H9 (cell line): Measurements from ENCODE around the gene NANOS3. TPM values are rescaled to one million over a fixed set of nuclear protein-coding genes. Genes with fewer than 3 reads are reported as not detected.

ENCODE experiments used
- DNase-seq: peaks from one replicate; pipeline ENCODE4 v3.0.0-alpha.2; 2017
- H2AFZ ChIP-seq: one replicate; pipeline ENCODE4 v1.6.1; 2013; ENCODE audit warnings: mild to moderate bottlenecking, low read length, control low read depth, moderate library complexity
- H2AK5ac ChIP-seq: 2 replicates; pipeline ENCODE4 v1.6.1; 2013; ENCODE audit warnings: low read length, control low read depth, mixed read lengths; ENCODE audit not compliant: insufficient read length
- H2BK120ac ChIP-seq: one replicate; pipeline ENCODE4 v1.6.1; 2013; ENCODE audit warnings: low read depth, mild to moderate bottlenecking, low read length, control low read depth, inconsistent platforms; ENCODE audit not compliant: poor library complexity, severe bottlenecking
- H2BK12ac ChIP-seq: 2 replicates; pipeline ENCODE4 v1.6.1; 2013; ENCODE audit warnings: low read length, control low read depth, mixed read lengths, low read depth; ENCODE audit not compliant: insufficient read length
- H2BK15ac ChIP-seq: 2 replicates; pipeline ENCODE4 v1.6.1; 2013; ENCODE audit warnings: low read depth, low read length, control low read depth
- H2BK20ac ChIP-seq: one replicate; pipeline ENCODE4 v1.6.1; 2013; ENCODE audit warnings: low read depth, mild to moderate bottlenecking, low read length, control low read depth, inconsistent platforms; ENCODE audit not compliant: poor library complexity, severe bottlenecking
- H2BK5ac ChIP-seq: 2 replicates; pipeline ENCODE4 v1.6.1; 2013; ENCODE audit warnings: low read length, control low read depth, mixed read lengths; ENCODE audit not compliant: insufficient read length
- H3K14ac ChIP-seq: 2 replicates; pipeline ENCODE4 v1.6.1; 2013; ENCODE audit warnings: low read length, control low read depth; ENCODE audit not compliant: insufficient read depth
- H3K18ac ChIP-seq: 2 replicates; pipeline ENCODE4 v1.6.1; 2013; ENCODE audit warnings: low read depth, mild to moderate bottlenecking, mixed read lengths, low read length, control low read depth; ENCODE audit not compliant: insufficient read length
- H3K23ac ChIP-seq: 2 replicates; pipeline ENCODE4 v1.6.1; 2013; ENCODE audit warnings: low read length, control low read depth, mixed read lengths, low read depth; ENCODE audit not compliant: insufficient read length
- H3K23me2 ChIP-seq: 2 replicates; pipeline ENCODE4 v1.6.1; 2013; ENCODE audit warnings: low read depth, mild to moderate bottlenecking, mixed read lengths, low read length, control low read depth; ENCODE audit not compliant: insufficient read length, poor library complexity, severe bottlenecking
- H3K27ac ChIP-seq: 2 replicates; pipeline ENCODE4 v1.5.1; 2013; ENCODE audit warnings: low read length, control low read depth, mixed read lengths, low read depth; ENCODE audit not compliant: insufficient read length
- H3K27me3 ChIP-seq: 2 replicates; pipeline ENCODE4 v1.6.1; 2013; ENCODE audit warnings: low read length, control low read depth, inconsistent platforms; ENCODE audit not compliant: insufficient read depth
- H3K4ac ChIP-seq: 2 replicates; pipeline ENCODE4 v1.6.1; 2013; ENCODE audit warnings: low read depth, mild to moderate bottlenecking, control low read depth, inconsistent platforms, low read length, moderate library complexity
- H3K4me1 ChIP-seq: 2 replicates; pipeline ENCODE4 v1.6.1; 2013; ENCODE audit warnings: low read length, control low read depth, inconsistent platforms; ENCODE audit not compliant: insufficient read depth
- H3K4me2 ChIP-seq: 2 replicates; pipeline ENCODE4 v1.6.1; 2013; ENCODE audit warnings: low read length, control low read depth, mixed read lengths; ENCODE audit not compliant: insufficient read length, insufficient read depth
- H3K56ac ChIP-seq: 2 replicates; pipeline ENCODE4 v1.6.1; 2013; ENCODE audit warnings: low read depth, mild to moderate bottlenecking, mixed read lengths, low read length, control low read depth; ENCODE audit not compliant: insufficient read length
- H3K79me1 ChIP-seq: 2 replicates; pipeline ENCODE4 v1.6.1; 2013; ENCODE audit warnings: low read depth, mild to moderate bottlenecking, moderate library complexity, low read length, control low read depth, inconsistent platforms; ENCODE audit not compliant: insufficient read depth, poor library complexity, severe bottlenecking
- H3K79me2 ChIP-seq: 2 replicates; pipeline ENCODE4 v1.6.1; 2013; ENCODE audit warnings: low read length, control low read depth, inconsistent platforms; ENCODE audit not compliant: insufficient read depth
- H3K9ac ChIP-seq: 2 replicates; pipeline ENCODE4 v1.6.1; 2013; ENCODE audit warnings: low read length, control low read depth, mixed read lengths; ENCODE audit not compliant: insufficient read length; ENCODE audit errors: extremely low read depth
- H3K9me3 ChIP-seq: one replicate; pipeline ENCODE4 v1.6.1; 2013; ENCODE audit warnings: low read depth, low read length, inconsistent platforms; ENCODE audit not compliant: control insufficient read depth
- H3T11ph ChIP-seq: one replicate; pipeline ENCODE4 v1.6.1; 2013; ENCODE audit warnings: mild to moderate bottlenecking, low read length, control low read depth, inconsistent platforms
- H4K20me1 ChIP-seq: one replicate; pipeline ENCODE4 v1.6.1; 2013; ENCODE audit not compliant: control insufficient read depth, insufficient read length, insufficient read depth
- H4K5ac ChIP-seq: 2 replicates; pipeline ENCODE4 v1.6.1; 2013; ENCODE audit warnings: low read depth, mild to moderate bottlenecking, mixed read lengths, low read length, control low read depth; ENCODE audit not compliant: insufficient read length
- H4K8ac ChIP-seq: replicated peaks from 2 replicates; pipeline ENCODE4 v1.6.1; 2013; ENCODE audit warnings: low read length, control low read depth, mixed read lengths, low read depth; ENCODE audit not compliant: insufficient read length
- H4K91ac ChIP-seq: 2 replicates; pipeline ENCODE4 v1.6.1; 2013; ENCODE audit warnings: low read depth, mild to moderate bottlenecking, moderate library complexity, mixed read lengths, low read length, control low read depth; ENCODE audit not compliant: insufficient read length
- H3K27ac Mint-ChIP-seq, 3 experiments: 2 replicates in 2 of 3; 3 replicates in 1 of 3; pipeline ENCODE4 v1.8.0; 2020 to 2021; ENCODE audit warnings: mixed read lengths in 3 of 3, mild to moderate bottlenecking in 1 of 3, moderate library complexity in 1 of 3
- H3K27me3 Mint-ChIP-seq: 2 replicates; pipeline ENCODE4 v1.8.0; 2021; ENCODE audit warnings: low read depth, mild to moderate bottlenecking, moderate library complexity, mixed read lengths
- H3K36me3 Mint-ChIP-seq, 3 experiments: 2 replicates in 2 of 3; 3 replicates in 1 of 3; pipeline ENCODE4 v1.8.0; 2020 to 2021; ENCODE audit warnings: low read depth in 3 of 3, mixed read lengths in 3 of 3; ENCODE audit not compliant: insufficient read depth in 1 of 3
- H3K4me1 Mint-ChIP-seq, 2 experiments: 2 replicates each; pipeline ENCODE4 v1.8.0; 2020; ENCODE audit warnings: mixed read lengths in 2 of 2
- H3K4me3 Mint-ChIP-seq, 2 experiments: 2 replicates in 1 of 2; 3 replicates in 1 of 2; pipeline ENCODE4 v1.8.0; 2020 to 2021; ENCODE audit warnings: mild to moderate bottlenecking in 2 of 2, mixed read lengths in 2 of 2, moderate library complexity in 1 of 2
- H3K9me3 Mint-ChIP-seq, 2 experiments: 2 replicates in 1 of 2; 3 replicates in 1 of 2; pipeline ENCODE4 v1.8.0; 2020; ENCODE audit warnings: mild to moderate bottlenecking in 2 of 2, mixed read lengths in 2 of 2, moderate library complexity in 1 of 2
- CTCF ChIP-seq: fragments of 200-600 bp; sonication (generic); conservative IDR thresholded peaks from 3 replicates; pipeline ENCODE4 v1.8.0; 2021; ENCODE audit warnings: antibody characterized with exemption, mild to moderate bottlenecking
- WGBS: extraction: QIAGEN DNeasy Blood & Tissue Kit; methylation state at CpG from one replicate; pipeline ENCODE4 v1.1.7; 2013; ENCODE audit warnings: missing lambda C conversion rate, low lambda C conversion rate, mixed read lengths; ENCODE audit not compliant: insufficient read length; ENCODE audit errors: extremely low coverage; 5-methylcytosine and 5-hydroxymethylcytosine counted together
- total RNA-seq: library from RNA; stranded (reverse); gene quantifications from 2 replicates; pipeline ENCODE4 v1.2.1, GENCODE V29; 2021

NANOS3 gene
- total RNA-seq, 1 experiment from 2014 or later, result not detected

GRCh38 chr19:13830741-13831536 is 46.0 kb upstream of the NANOS3 start:
- peaks cover 17 to 27% of the 10 kb centered on the region in 2 experiments for H3K4me1 Mint-ChIP-seq
- WGBS, result no CpG with 5 or more reads among the region's 32 CpGs
- Histone ChIP-seq H3K79me1 (no peaks in the 10 kb centered on the region), H3K9ac (no peak overlapping the region), H3K23ac (no peak overlapping the region), H3K23me2 (peaks cover 7% of the 10 kb centered on the region), H3K79me2 (no peaks in the 10 kb centered on the region), H2BK15ac (no peak overlapping the region), H2BK120ac (no peak overlapping the region), H3K4ac (no peak overlapping the region), H2BK12ac (no peak overlapping the region), H3K27me3 (no peaks in the 10 kb centered on the region), H2AK5ac (no peak overlapping the region), H3T11ph (no peak overlapping the region), H3K4me2 (no peak overlapping the region), H2BK5ac (no peak overlapping the region), H3K9me3 (no peaks in the 10 kb centered on the region), H2AFZ (no peak overlapping the region), H4K8ac (no peak overlapping the region), H2BK20ac (no peak overlapping the region), H3K14ac (no peak overlapping the region), H3K18ac (no peak overlapping the region), H4K91ac (no peak overlapping the region), H3K56ac (no peak overlapping the region), H3K27ac (no peak overlapping the region), H3K4me1 (no peaks in the 10 kb centered on the region; the same call in 1 of the 2 replicates), H4K20me1 (no peaks in the 10 kb centered on the region), H4K5ac (no peak overlapping the region)
- H3K27ac Mint-ChIP-seq, result no peak overlapping the region
- DNase-seq, result no peak
- peaks cover 23 to 50% (median 48%) of the 10 kb centered on the region in 3 experiments for H3K36me3 Mint-ChIP-seq
- H3K4me3 Mint-ChIP-seq, result no peak overlapping the region
- no peaks in the 10 kb centered on the region; a peak in 1 of 5 replicates for H3K9me3 Mint-ChIP-seq
- no peak for TF ChIP-seq CTCF
- H3K27me3 Mint-ChIP-seq, result no peaks in the 10 kb centered on the region; the same call in 1 of the 2 replicates
